Natural killer cell treated with Interleukin-12 subunit alpha and Interleukin-12 subunit beta and Interleukin-15 and Interleukin-18, amount 100 ng/mL, for 72 hours (primary cell): ENCODE measurements around the gene ACTG1. TPM values are rescaled to one million over a fixed set of nuclear protein-coding genes. Genes with fewer than 3 reads are reported as not detected.

Experiments
- ATAC-seq, 2 donors: fragments of 150-1000 bp; cut with Tn5 transposase in 1 of 2; sonication (Bioruptor Pico), chemical (Tn5 transposase) in 1 of 2; 2 replicates each; pipeline ENCODE4 v1.10.0; 2021
- DNase-seq: peaks from one replicate; pipeline ENCODE4 v3.0.0; 2022; ENCODE audit warnings: low spot score
- H3K27ac Mint-ChIP-seq, 2 donors: 1 replicate in 1 of 2; 2 replicates in 1 of 2; pipeline ENCODE4 v1.8.0; 2022; ENCODE audit warnings: mixed read lengths in 2 of 2, mild to moderate bottlenecking in 1 of 2, moderate library complexity in 1 of 2
- H3K27me3 Mint-ChIP-seq, 2 donors: 1 replicate in 1 of 2; 2 replicates in 1 of 2; pipeline ENCODE4 v1.8.0; 2022; ENCODE audit warnings: mixed read lengths in 2 of 2
- H3K36me3 Mint-ChIP-seq: one replicate; pipeline ENCODE4 v1.8.0; 2022; ENCODE audit warnings: mixed read lengths
- H3K4me1 Mint-ChIP-seq, 2 donors: 1 replicate in 1 of 2; 2 replicates in 1 of 2; pipeline ENCODE4 v1.8.0; 2022; ENCODE audit warnings: low read depth in 2 of 2, mixed read lengths in 2 of 2, mild to moderate bottlenecking in 1 of 2
- H3K4me3 Mint-ChIP-seq: one replicate; pipeline ENCODE4 v1.8.0; 2022; ENCODE audit warnings: mixed read lengths
- H3K9me3 Mint-ChIP-seq: 2 replicates; pipeline ENCODE4 v1.8.0; 2022; ENCODE audit warnings: mixed read lengths
- total RNA-seq, 2 donors: library from RNA; stranded (reverse); gene quantifications; one replicate each; pipeline ENCODE4 v1.2.3, GENCODE V29; 2022

ACTG1 gene
- total RNA-seq, 2 donors from 2014 or later, result 4,962 to 5,145 TPM

DNA sequence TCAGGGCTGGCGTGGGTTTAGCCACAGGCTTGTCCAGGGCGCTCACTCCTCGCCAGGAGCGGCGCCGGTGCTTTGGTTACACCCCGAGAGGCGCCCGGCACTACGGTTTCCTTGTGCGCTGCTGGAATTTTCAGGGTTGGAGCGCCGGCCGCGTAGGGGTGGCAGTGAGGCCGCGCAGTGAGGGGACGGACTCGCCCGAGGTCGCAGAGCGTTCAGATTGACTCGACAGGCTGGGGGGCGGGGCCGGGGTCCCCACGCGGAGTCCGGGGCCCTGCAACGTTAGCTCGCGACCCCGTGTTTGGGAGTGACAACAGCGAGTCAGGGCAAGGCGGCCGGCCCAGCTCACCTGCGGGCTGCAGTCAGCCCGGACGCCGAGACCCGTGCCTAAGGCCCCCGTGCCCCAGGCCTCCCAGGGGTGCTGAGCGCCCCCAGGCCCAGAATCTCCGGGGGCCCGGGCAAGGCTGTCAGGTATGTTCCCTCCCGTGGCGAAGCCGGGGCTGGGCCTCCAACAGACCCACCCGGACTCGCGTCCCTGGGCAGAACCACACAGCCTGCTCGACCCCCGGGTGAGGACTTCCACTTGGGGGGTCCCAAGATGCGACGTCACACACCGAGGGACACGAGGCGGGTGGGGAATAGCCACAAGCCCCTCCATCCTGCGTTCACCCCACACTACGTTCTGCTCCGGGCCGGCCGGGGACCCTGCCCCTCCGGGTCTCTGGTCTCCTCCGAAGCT is 1.3 kb upstream of the ACTG1 start:
- Mint-ChIP-seq H3K27ac (peak overlapping the region; percentile 88 to 89), H3K4me1 (peaks cover 33 to 47% of the 10 kb centered on the region in 2 donors), H3K36me3 (peaks cover 30% of the 10 kb centered on the region), H3K27me3 (no peaks in the 10 kb centered on the region), H3K4me3 (peak overlapping the region; percentile 87), H3K9me3 (no peaks in the 10 kb centered on the region)
- DNase-seq, result peak; percentile 67
- no peak for ATAC-seq

DNA sequence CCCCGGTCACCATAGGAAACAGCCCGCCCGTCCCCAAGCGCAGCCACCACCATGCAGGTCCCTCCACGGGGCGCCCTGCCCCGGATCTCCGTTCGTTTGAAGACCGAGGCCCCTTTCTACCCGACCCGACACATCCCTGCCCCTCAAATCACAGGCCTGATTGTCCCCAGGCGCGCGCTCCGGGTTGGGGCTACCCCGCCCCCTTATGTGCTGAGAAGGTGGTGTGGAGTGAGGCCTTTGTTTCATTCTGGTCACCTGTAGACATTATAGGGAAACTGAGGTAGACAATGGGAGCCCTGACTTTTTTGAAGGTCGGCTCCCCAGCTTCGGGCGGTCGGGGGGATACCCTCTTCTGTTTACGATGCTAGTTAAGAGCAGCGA is 763 bp upstream of the ACTG1 start:
- H3K4me1 Mint-ChIP-seq, result peaks cover 36 to 48% of the 10 kb centered on the region in 2 donors
- H3K4me3 Mint-ChIP-seq, result peak overlapping the region; percentile 87
- peak; percentile 7 to 31 for ATAC-seq
- peaks cover 30% of the 10 kb centered on the region for H3K36me3 Mint-ChIP-seq
- peak; percentile 79 for DNase-seq
- no peaks in the 10 kb centered on the region for H3K9me3 Mint-ChIP-seq
- peak overlapping the region; percentile 88 to 89 for H3K27ac Mint-ChIP-seq
- H3K27me3 Mint-ChIP-seq, result no peaks in the 10 kb centered on the region

DNA sequence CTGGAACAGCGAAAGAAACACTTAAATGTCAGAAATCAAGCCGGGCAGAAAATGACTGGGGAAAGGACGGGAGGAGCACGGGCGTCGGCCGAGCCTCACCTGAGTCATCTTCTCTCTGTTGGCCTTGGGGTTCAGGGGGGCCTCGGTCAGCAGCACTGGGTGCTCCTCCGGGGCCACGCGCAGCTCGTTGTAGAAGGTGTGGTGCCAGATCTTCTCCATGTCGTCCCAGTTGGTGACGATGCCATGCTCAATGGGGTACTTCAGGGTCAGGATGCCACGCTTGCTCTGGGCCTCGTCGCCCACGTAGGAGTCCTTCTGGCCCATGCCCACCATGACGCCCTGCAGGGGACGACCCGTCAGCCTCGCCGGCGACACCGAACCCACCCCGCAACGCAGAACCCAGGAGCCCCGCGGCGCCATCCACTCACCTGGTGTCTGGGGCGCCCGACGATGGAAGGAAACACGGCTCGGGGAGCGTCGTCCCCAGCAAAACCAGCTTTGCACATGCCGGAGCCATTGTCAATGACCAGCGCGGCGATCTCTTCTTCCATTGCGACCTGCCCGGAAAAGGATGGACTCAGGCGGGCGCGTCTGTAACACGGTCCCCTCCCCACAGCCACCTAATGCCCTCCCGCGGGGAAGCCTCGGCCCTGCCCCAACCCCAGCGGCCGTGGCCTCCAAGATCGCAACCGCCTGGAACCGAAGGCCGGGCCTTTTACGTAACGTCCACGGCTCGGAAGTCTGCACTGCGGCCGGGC is 616 bp downstream of the ACTG1 start:
- Mint-ChIP-seq H3K27ac (peak overlapping the region; percentile 91 to 96), H3K4me1 (peaks cover 34 to 42% of the 10 kb centered on the region in 2 donors), H3K9me3 (no peaks in the 10 kb centered on the region), H3K4me3 (peak overlapping the region; percentile 97), H3K36me3 (peaks cover 30% of the 10 kb centered on the region), H3K27me3 (no peaks in the 10 kb centered on the region)
- DNase-seq, result peak; percentile 56
- no peak for ATAC-seq

- Mint-ChIP-seq H3K4me3 (peak overlapping the region; percentile 97), H3K9me3 (no peaks in the 10 kb centered on the region), H3K36me3 (peaks cover 30% of the 10 kb centered on the region), H3K27ac (peak overlapping the region; percentile 91 to 96), H3K27me3 (no peaks in the 10 kb centered on the region), H3K4me1 (peaks cover 31 to 42% of the 10 kb centered on the region in 2 donors)
- ATAC-seq (no peak), DNase-seq (no peak)
These were observed 1.1 kb downstream of the ACTG1 start for GRCh38 chr17:81511554-81511803.

GRCh38 chr17:81510785-81511553 is 1.6 kb downstream of the ACTG1 start:
- Mint-ChIP-seq H3K4me3 (peak overlapping the region; percentile 97), H3K27ac (peak overlapping the region; percentile 91 to 96), H3K27me3 (no peaks in the 10 kb centered on the region), H3K9me3 (no peaks in the 10 kb centered on the region), H3K36me3 (peaks cover 30% of the 10 kb centered on the region), H3K4me1 (peaks cover 30 to 42% of the 10 kb centered on the region in 2 donors)
- ATAC-seq (no peak), DNase-seq (peak; percentile 69)

GRCh38 chr17:81509972-81510784 is 2.4 kb downstream of the ACTG1 start:
- H3K27ac Mint-ChIP-seq, result peak overlapping the region; percentile 91 to 96
- H3K36me3 Mint-ChIP-seq, result peaks cover 30% of the 10 kb centered on the region
- ATAC-seq, result no peak
- H3K4me3 Mint-ChIP-seq, result peak overlapping the region; percentile 97
- peaks cover 30 to 39% of the 10 kb centered on the region in 2 donors for H3K4me1 Mint-ChIP-seq
- DNase-seq, result peak; percentile 65
- H3K27me3 Mint-ChIP-seq, result no peaks in the 10 kb centered on the region
- H3K9me3 Mint-ChIP-seq, result no peaks in the 10 kb centered on the region

GRCh38 chr17:81509207-81509971 is 3.2 kb downstream of the ACTG1 start:
- no peaks in the 10 kb centered on the region for H3K9me3 Mint-ChIP-seq
- no peak for DNase-seq
- H3K4me3 Mint-ChIP-seq, result peak overlapping the region; percentile 97
- no peaks in the 10 kb centered on the region for H3K27me3 Mint-ChIP-seq
- H3K4me1 Mint-ChIP-seq, result peaks cover 28 to 37% of the 10 kb centered on the region in 2 donors
- H3K27ac Mint-ChIP-seq, result peak overlapping the region; percentile 91 to 96
- H3K36me3 Mint-ChIP-seq, result peaks cover 30% of the 10 kb centered on the region
- no peak for ATAC-seq

- Mint-ChIP-seq H3K27me3 (no peaks in the 10 kb centered on the region), H3K4me3 (peak overlapping the region; percentile 97), H3K4me1 (peaks cover 28 to 36% of the 10 kb centered on the region in 2 donors), H3K9me3 (no peaks in the 10 kb centered on the region), H3K27ac (peak overlapping the region; percentile 91 to 96), H3K36me3 (peaks cover 30% of the 10 kb centered on the region)
- no peak for DNase-seq
- ATAC-seq, result no peak
These were observed 3.9 kb downstream of the ACTG1 start for GRCh38 chr17:81508639-81509206.

- Mint-ChIP-seq H3K4me3 (no peak overlapping the region), H3K4me1 (peaks cover 0 to 3% of the 10 kb centered on the region in 2 donors), H3K27me3 (no peaks in the 10 kb centered on the region)
These were observed 9.0 kb downstream of the ACTG1 start for GRCh38 chr17:81503619-81504018.

GRCh38 chr17:81502471-81503017 is 10.1 kb downstream of the ACTG1 start:
- Mint-ChIP-seq H3K27me3 (no peaks in the 10 kb centered on the region), H3K4me1 (peaks cover 0 to under 1% of the 10 kb centered on the region in 2 donors), H3K9me3 (no peaks in the 10 kb centered on the region), H3K36me3 (no peaks in the 10 kb centered on the region), H3K4me3 (no peak overlapping the region), H3K27ac (no peak overlapping the region)
- ATAC-seq, result peak in 1 of 2 donors; percentile 55
- DNase-seq, result no peak

More at GRCh38 chr17:81503619-81504018, 9.0 kb downstream of the ACTG1 start:
- Mint-ChIP-seq H3K27ac (no peak overlapping the region), H3K9me3 (no peaks in the 10 kb centered on the region), H3K36me3 (no peaks in the 10 kb centered on the region)
- ATAC-seq (no peak), DNase-seq (no peak)

DNA sequence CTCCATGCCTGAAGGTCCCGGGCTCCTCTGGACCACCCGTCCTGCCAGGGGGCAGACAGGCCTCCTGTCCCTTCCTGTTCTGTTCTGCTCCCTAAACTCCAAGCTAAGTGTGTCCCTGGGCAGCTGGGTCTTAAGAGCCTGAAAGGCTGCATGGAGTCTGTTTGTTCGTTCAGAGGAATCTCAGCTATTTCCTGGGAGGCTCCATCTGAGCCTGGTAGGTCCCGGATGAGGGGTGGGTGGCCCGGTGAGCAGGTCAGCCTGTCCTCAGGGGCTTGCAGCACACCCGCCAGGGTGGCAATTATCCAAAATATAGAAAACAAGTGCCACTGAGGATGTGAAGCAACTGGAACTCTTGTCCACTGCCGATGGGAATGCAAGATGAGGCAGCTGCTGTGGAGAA is 12.6 kb downstream of the ACTG1 start:
- Mint-ChIP-seq H3K4me3 (no peak overlapping the region), H3K4me1 (no peaks in the 10 kb centered on the region), H3K27ac (no peak overlapping the region), H3K36me3 (no peaks in the 10 kb centered on the region), H3K9me3 (no peaks in the 10 kb centered on the region), H3K27me3 (no peaks in the 10 kb centered on the region)
- no peak for ATAC-seq
- DNase-seq, result no peak

- H3K36me3 Mint-ChIP-seq, result no peaks in the 10 kb centered on the region
- H3K27ac Mint-ChIP-seq, result no peak overlapping the region
- no peaks in the 10 kb centered on the region for H3K9me3 Mint-ChIP-seq
- peak in 1 of 2 donors; percentile 17 for ATAC-seq
- H3K4me1 Mint-ChIP-seq, result peaks cover 0 to 1% of the 10 kb centered on the region in 2 donors
- no peak for DNase-seq
- no peak overlapping the region for H3K4me3 Mint-ChIP-seq
- H3K27me3 Mint-ChIP-seq, result peaks cover 0 to 2% of the 10 kb centered on the region in 2 donors
These were observed 13.0 kb downstream of the ACTG1 start for GRCh38 chr17:81499601-81499970.
